ENCODE data around the gene TTC28. TPM values are rescaled to one million over a fixed set of nuclear protein-coding genes. Genes with fewer than 3 reads are reported as not detected.

Gene TTC28
- total RNA-seq, 6 experiments from 2014 or later = 10.8 to 18.9 (median 13.6) TPM

GRCh38 chr22:28141614-28142013, 538.0 kb downstream of the TTC28 start:
- TF ChIP-seq, protein P1, sequence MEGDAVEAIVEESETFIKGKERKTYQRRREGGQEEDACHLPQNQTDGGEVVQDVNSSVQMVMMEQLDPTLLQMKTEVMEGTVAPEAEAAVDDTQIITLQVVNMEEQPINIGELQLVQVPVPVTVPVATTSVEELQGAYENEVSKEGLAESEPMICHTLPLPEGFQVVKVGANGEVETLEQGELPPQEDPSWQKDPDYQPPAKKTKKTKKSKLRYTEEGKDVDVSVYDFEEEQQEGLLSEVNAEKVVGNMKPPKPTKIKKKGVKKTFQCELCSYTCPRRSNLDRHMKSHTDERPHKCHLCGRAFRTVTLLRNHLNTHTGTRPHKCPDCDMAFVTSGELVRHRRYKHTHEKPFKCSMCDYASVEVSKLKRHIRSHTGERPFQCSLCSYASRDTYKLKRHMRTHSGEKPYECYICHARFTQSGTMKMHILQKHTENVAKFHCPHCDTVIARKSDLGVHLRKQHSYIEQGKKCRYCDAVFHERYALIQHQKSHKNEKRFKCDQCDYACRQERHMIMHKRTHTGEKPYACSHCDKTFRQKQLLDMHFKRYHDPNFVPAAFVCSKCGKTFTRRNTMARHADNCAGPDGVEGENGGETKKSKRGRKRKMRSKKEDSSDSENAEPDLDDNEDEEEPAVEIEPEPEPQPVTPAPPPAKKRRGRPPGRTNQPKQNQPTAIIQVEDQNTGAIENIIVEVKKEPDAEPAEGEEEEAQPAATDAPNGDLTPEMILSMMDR (IDR thresholded peaks at IDR 0.05) = no peak
- Mint-ChIP-seq H3K27me3 (ENCODE audit: insufficient read depth) (peaks cover 3% of the 10 kb centered on the region), H3K4me1 (ENCODE audit: low read depth) (peaks cover 63% of the 10 kb centered on the region), H3K4me3 (peak overlapping the region; percentile 75), H3K9me3 (peaks cover 7% of the 10 kb centered on the region; the same call in 1 of the 2 replicates), H3K27ac (peak overlapping the region; percentile 70), H3K36me3 (ENCODE audit: low read depth) (peaks cover 15% of the 10 kb centered on the region)
- peak; percentile 63 for DNase-seq

DNA sequence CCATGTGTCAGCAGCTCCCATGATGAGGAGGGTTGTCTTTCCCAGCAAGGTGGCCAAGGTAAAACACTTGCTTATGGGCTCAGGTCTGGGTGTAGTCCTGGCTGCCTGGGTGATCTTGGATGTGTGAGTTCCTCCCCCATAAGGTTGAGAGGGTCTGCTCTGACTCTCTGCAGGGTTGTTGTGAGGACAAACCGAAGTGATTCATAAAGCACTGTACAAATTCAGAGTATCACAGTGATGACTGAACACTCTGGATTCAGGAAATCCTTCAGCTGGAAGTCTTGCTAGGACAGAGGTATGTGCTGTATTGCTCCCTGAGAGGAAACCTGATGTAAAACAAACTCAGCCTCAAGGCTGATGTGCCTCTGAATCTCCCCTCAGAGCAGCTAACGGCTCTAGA, 539.7 kb downstream of the TTC28 start:
- Mint-ChIP-seq H3K36me3 (ENCODE audit: low read depth) (peaks cover 10% of the 10 kb centered on the region; the same call in 1 of the 2 replicates), H3K4me3 (peak overlapping the region; percentile 72), H3K9me3 (peaks cover 9% of the 10 kb centered on the region; the same call in 1 of the 2 replicates), H3K27ac (peak overlapping the region; percentile 92), H3K4me1 (ENCODE audit: low read depth) (peaks cover 67% of the 10 kb centered on the region), H3K27me3 (ENCODE audit: insufficient read depth) (peaks cover 3% of the 10 kb centered on the region)
- DNase-seq = peak; percentile 85
- TF ChIP-seq, protein P1 (IDR thresholded peaks at IDR 0.05) = no peak

DNA sequence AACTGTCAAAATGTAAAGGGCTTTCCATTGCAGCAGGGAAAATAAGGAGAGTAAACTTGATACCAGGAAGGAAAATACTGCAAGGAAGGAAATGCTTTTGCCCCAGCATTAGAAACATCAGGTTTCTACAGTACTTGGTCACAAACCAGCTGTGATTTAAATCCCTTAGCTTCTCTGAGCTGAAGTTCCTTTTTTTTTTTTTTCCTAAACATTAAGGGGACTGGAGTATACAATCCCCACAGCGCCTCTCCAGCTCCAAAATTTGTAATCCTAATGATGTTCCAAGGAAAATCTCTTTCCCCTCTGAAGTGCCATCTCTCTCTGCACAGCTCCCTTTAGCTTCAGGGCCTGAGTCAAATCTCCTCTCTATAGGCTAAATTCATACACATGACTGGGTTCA, 540.1 kb downstream of the TTC28 start:
- DNase-seq = no peak
- peaks cover 9% of the 10 kb centered on the region; the same call in 1 of the 2 replicates for H3K9me3 Mint-ChIP-seq
- H3K27ac Mint-ChIP-seq = peak overlapping the region; percentile 92
- peaks cover 71% of the 10 kb centered on the region for H3K4me1 Mint-ChIP-seq (ENCODE audit: low read depth)
- TF ChIP-seq, protein P1 (IDR thresholded peaks at IDR 0.05) = no peak
- H3K27me3 Mint-ChIP-seq (ENCODE audit: insufficient read depth) = peaks cover 3% of the 10 kb centered on the region
- H3K4me3 Mint-ChIP-seq = peak overlapping the region; percentile 72
- H3K36me3 Mint-ChIP-seq (ENCODE audit: low read depth) = peaks cover 10% of the 10 kb centered on the region; the same call in 1 of the 2 replicates

DNA sequence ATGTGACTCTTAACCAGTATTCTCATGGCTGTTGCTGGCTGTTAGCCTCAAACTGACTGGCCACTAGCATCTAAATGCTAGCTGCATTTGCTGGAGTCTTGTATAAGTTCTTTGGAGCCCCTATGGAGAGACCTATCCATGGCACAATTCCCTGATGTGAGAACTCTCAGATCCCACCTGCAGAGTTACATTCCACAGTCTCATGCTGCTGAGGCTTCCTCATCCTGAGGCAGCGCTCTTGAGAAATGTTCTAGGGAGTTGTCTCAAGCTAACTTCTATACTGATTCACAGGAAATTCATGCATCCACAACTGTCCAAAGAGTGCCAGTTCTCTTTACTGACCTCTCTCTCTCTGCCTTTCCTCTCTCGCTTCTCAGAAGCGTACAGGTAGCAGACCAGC, 542.6 kb downstream of the TTC28 start:
- H3K27ac Mint-ChIP-seq = no peak overlapping the region

DNA sequence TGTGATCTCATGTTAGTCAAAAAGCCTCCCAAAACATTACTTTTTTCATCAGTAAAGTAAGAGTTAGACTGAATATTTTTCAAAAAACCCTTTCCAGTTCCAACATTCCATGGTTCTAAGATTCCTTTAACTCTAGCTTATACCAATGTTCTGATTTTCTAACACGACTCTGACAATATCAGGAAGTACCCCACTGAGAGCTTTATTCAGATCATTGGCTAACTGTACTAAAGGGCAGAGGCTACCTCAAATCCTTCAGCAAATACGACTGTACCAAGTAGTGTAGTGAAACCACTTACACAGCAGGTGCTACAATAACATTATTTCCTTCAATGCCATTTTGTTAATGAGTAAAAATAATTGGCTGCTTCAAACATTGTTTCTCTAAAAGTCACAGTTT, 547.2 kb downstream of the TTC28 start:
- peaks cover 6% of the 10 kb centered on the region; the same call in 1 of the 2 replicates for H3K36me3 Mint-ChIP-seq (ENCODE audit: low read depth)
- peaks cover 15% of the 10 kb centered on the region for H3K4me1 Mint-ChIP-seq (ENCODE audit: low read depth)
- no peak overlapping the region for H3K27ac Mint-ChIP-seq
- no peak overlapping the region for H3K4me3 Mint-ChIP-seq
- DNase-seq = no peak
- peaks cover 9% of the 10 kb centered on the region; the same call in 1 of the 2 replicates for H3K9me3 Mint-ChIP-seq
- no peaks in the 10 kb centered on the region for H3K27me3 Mint-ChIP-seq (ENCODE audit: insufficient read depth)
- TF ChIP-seq, protein P1 (IDR thresholded peaks at IDR 0.05) = no peak

More for the DNA sequence above, 542.6 kb downstream of the TTC28 start:
- H3K4me1 Mint-ChIP-seq (ENCODE audit: low read depth) = peaks cover 53% of the 10 kb centered on the region
- H3K4me3 Mint-ChIP-seq = no peak overlapping the region
- peaks cover 9% of the 10 kb centered on the region; the same call in 1 of the 2 replicates for H3K9me3 Mint-ChIP-seq
- no peak for DNase-seq
- no peaks in the 10 kb centered on the region; the same call in 1 of the 2 replicates for H3K27me3 Mint-ChIP-seq (ENCODE audit: insufficient read depth)
- H3K36me3 Mint-ChIP-seq (ENCODE audit: low read depth) = peaks cover 6% of the 10 kb centered on the region; the same call in 1 of the 2 replicates
- TF ChIP-seq, protein P1 (IDR thresholded peaks at IDR 0.05) = no peak
